ENCODE data around the gene NCAPG.

The NCAPG gene

DNA sequence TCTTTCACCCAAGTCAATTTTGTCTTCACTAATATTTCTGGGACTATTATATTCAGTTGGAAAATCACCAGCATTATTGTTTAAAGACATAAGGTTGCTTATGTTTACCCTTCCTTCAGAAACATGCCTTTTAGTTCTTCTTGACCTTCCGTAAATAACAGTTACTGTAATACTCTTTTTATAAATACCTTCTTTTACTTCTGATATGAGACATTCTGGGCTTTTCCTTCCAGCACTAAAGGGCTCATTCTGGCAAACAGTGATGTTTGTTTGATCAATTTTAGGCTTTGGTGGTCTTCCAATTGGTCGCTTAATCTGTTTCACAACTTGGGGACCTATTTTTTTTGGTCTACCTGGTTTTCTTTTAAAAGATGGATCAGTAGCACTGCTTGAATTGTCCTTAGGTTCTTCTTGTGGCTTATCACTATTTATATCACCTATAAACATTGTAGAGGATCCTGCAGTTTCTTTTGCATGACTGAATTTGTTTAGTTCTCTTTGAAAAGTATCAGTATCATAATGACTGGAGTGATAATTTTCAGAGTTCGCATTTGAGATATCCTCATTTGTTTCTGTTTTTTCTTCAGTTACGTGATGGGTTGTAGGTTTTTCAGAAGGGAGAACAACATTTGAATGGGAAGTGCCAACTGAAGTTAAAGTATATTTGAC, 64.8 kb downstream of the NCAPG start:
- no peak for DNase-seq

DNA sequence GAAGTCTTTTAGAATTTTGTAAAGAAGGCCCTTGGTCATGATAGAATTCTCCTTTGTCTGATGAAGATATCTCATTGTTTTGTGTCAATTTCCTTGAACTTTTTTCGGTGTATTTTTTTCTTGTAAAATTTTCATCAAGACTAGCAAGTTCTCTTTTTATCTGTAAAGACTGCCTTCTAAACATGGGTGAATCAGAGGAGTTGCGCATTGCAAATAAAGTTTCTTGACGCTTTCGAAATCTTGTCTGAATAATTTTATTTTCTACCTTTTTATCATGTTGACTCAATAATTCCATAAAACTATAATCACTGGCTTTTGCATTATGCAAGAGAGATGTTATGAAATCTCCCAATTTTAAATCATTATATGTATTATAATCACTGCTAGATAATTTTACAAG, 66.2 kb downstream of the NCAPG start:
- DNase-seq: no peak

DNA sequence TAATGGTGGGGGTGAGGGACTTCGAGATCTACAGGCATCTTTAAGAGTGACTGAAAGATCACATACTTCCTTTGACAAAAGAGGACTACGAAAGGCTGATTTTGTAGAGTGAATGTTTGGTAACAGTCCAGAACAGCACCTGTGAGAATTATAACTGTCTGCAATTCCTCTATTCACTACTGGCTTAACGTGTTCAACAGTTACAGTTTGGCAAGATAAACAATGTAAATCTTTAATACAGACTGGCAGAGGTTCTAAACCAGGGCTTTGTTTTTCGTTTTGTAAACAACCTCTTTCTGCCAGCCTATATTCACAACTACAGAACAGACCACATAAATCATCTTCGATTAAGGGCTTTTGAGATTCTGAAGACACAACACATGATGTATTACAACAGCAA, 66.9 kb downstream of the NCAPG start:
- no peak for DNase-seq

DNA sequence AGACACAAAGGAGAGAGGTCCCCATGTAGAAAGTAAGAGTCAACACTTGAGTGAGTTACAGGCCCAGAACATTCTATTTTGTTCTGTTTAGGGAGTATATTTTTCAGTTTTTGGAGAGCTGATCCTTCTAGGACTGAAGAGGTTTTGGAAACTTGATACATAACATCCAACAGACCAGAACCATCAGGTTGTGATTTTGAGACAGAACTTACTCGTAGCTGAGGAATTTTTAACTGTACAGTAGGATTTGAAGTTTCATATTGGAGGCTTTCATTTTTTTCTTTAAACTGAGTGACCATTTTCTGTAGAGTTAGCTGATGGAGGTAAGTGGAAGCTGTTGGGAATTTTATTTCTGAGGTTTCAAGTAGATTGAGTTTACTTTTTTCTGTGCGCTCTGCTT, 73.3 kb downstream of the NCAPG start:
- no peak for DNase-seq

DNA sequence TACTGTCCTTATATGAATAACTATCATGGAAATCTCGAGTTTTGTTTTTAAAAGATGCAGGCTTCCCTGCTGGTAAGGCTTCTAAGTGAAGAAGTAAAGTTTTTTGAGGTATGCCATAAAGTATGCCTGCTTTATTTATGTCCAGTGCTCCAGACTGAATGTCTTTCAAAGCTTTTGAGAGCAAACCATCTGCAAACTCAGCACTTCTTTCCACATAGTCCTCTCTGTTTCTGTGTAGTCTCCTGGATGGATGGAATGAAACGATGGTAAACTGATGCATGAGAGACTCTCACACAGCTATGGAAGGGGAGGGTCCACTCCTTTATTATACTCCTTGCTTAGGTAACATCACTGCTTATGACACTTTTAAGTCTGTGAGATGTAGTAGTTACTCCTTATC, 73.7 kb downstream of the NCAPG start:
- DNase-seq: no peak

DNA sequence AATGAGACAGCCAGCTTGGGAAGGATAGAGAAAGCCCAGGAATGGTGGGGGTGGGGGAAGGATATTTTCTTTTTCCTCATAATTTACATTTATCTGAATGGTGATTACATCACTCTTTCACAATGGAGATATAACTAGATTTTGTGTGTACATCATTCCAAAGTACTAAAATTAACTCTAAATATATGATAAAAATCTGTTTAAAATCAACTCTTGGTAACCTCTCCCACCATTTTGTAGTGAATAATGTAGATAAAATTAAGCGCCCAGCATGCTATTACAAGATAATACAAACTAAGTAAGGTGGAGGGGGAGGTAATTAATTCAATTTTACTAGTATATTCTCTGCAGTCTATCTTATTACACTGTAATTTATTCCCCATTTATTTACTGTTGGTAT, 78.9 kb downstream of the NCAPG start:
- DNase-seq: no peak

DNA sequence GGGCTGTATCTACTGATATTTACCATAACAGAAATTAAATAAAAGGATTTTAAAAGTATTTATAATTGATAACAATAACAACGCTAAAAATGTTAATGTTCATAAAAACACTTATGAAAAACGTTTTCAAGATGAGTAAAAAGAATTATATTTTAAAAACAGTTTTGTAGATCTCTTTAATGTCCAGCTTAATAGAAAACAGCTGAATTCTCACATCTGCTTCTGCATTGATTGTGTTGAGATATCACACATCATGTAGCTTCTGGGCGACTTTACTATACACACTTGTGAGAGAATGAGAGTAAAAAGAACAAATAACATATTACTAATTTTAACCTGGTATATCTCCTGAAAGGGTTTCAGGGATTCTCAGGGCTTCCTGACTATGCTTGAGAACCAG, 83.6 kb downstream of the NCAPG start:
- DNase-seq: no peak

Measured in activated CD4-positive, CD25-positive, alpha-beta regulatory T cell treated with anti-CD3 and anti-CD28 coated beads, Interleukin-2, amount 50 U/mL, for 72 hours (primary cell).